Body of pancreas (tissue), 4 donors: ENCODE data around the gene FYTTD1.

ENCODE experiments used
- CTCF ChIP-seq, 7 experiments: fragments of 450-650 bp in 4 of 7; fragments of 200-600 bp in 3 of 7; sonication (generic) in 3 of 7; IDR thresholded peaks; one replicate each; pipeline ENCODE4 v1.5.1; 2016 to 2019; ENCODE audit warnings: antibody characterized with exemption in 7 of 7
- POLR2A ChIP-seq, 3 donors: fragments of 450-650 bp; IDR thresholded peaks; one replicate each; pipeline ENCODE4 v1.6.1; 2016; ENCODE audit warnings: antibody characterized with exemption in 3 of 3, mild to moderate bottlenecking in 2 of 3

GRCh38 chr3:197736491-197737318, 13.0 kb upstream of the FYTTD1 start, which contains the start of gene RUBCN:
- TF ChIP-seq CTCF (IDR thresholded peaks at IDR 0.05) (peak in 1 of 7 experiments; percentile 10), POLR2A (IDR thresholded peaks at IDR 0.05) (peak; percentile 49 to 70 (median 66))
